SK-N-SH treated with all-trans-retinoic acid at 6 μM for 48 hours (cell line): Measurements from ENCODE around the gene MROH7.

Experiments used
- BACH2 ChIP-seq: fragments of 250-450 bp; sonication (Bioruptor Pico); IDR thresholded peaks from 2 replicates; pipeline ENCODE4 v1.9.0; 2021; ENCODE audit warnings: mild to moderate bottlenecking, borderline replicate concordance
- CSDC2 ChIP-seq: fragments of 250-450 bp; sonication (Bioruptor Pico); IDR thresholded peaks from 2 replicates; pipeline ENCODE4 v1.5.0; 2020; ENCODE audit warnings: mild to moderate bottlenecking, moderate library complexity
- GLIS3 ChIP-seq: fragments of 250-450 bp; sonication (Bioruptor Pico); IDR thresholded peaks from 2 replicates; pipeline ENCODE4 v1.5.0; 2020; ENCODE audit warnings: mild to moderate bottlenecking, moderate library complexity
- OSR1 ChIP-seq: fragments of 250-450 bp; sonication (Bioruptor Pico); IDR thresholded peaks from 2 replicates; pipeline ENCODE4 v1.8.0; 2022; ENCODE audit warnings: moderate library complexity, mild to moderate bottlenecking, inconsistent platforms
- POU6F1 ChIP-seq: fragments of 250-450 bp; sonication (Bioruptor Pico); IDR thresholded peaks from 2 replicates; pipeline ENCODE4 v1.8.0; 2021; ENCODE audit warnings: low read depth, mild to moderate bottlenecking, moderate library complexity, borderline replicate concordance
- ZFP3 ChIP-seq: fragments of 250-450 bp; sonication (Bioruptor Pico); IDR thresholded peaks from 2 replicates; pipeline ENCODE4 v1.5.0; 2020; ENCODE audit warnings: mild to moderate bottlenecking, moderate library complexity
- ZFP30 ChIP-seq: fragments of 450-650 bp; formaldehyde crosslinking; IDR thresholded peaks from 2 replicates; pipeline ENCODE4 v1.5.0; 2022; ENCODE audit warnings: mild to moderate bottlenecking, moderate library complexity

- TF ChIP-seq OSR1 (CRISPR knock-in tag) (no peak), ZFP30 (CRISPR knock-in tag) (no peak), ZFP3 (CRISPR knock-in tag) (no peak), BACH2 (no peak), CSDC2 (CRISPR knock-in tag) (no peak), POU6F1 (CRISPR knock-in tag) (no peak), GLIS3 (no peak)
Observed at GRCh38 chr1:54608566-54609230, 32.9 kb upstream of the MROH7 start.
